NT2/D1 (cell line): ENCODE data around the gene TTLL5.

Experiments used
- SUZ12 ChIP-seq: IDR thresholded peaks from 2 replicates; pipeline ENCODE4 v1.6.1; 2011; ENCODE audit not compliant: insufficient read length, insufficient read depth; ENCODE audit errors: extremely low read depth
- YY1 ChIP-seq: IDR thresholded peaks from 2 replicates; pipeline ENCODE4 v1.6.1; 2011; ENCODE audit not compliant: insufficient read length, insufficient read depth

- no peak for TF ChIP-seq YY1
- no peak for TF ChIP-seq SUZ12
These were observed 133.6 kb downstream of the TTLL5 start for GRCh38 chr14:75794615-75795038.
